K562 (cell line): ENCODE data around the gene TBC1D9.

Source experiments
- COPS2 ChIP-seq: fragments of 450-650 bp; conservative IDR thresholded peaks from 2 replicates; pipeline ENCODE4 v1.6.1; 2016; ENCODE audit warnings: mild to moderate bottlenecking, moderate library complexity
- FOXK2 ChIP-seq, 2 experiments: fragments of 450-650 bp; IDR thresholded peaks in 1 of 2; conservative IDR thresholded peaks in 1 of 2; 2 replicates each; pipeline ENCODE4 v1.6.1; 2016; ENCODE audit warnings: low read depth in 2 of 2, mild to moderate bottlenecking in 1 of 2
- POLR2A ChIP-seq: fragments of 450-650 bp; conservative IDR thresholded peaks from 2 replicates; pipeline ENCODE4 v1.6.1; 2016
- SP1 ChIP-seq: sonication (generic); formaldehyde crosslinking; IDR thresholded peaks from 2 replicates; pipeline ENCODE4 v1.8.1; 2022; ENCODE audit warnings: mild to moderate bottlenecking, missing genetic modification reagents
- TAF1 ChIP-seq: IDR thresholded peaks from 2 replicates; pipeline ENCODE4 v1.6.1; 2011; ENCODE audit warnings: mild to moderate bottlenecking, low read length, moderate library complexity; ENCODE audit not compliant: insufficient read depth, control insufficient read depth, severe bottlenecking; ENCODE audit errors: extremely low read depth
- TF ChIP-seq, protein P1 (sequence below): fragments of 450-650 bp; conservative IDR thresholded peaks from 2 replicates; pipeline ENCODE4 v1.6.1; 2016; ENCODE audit warnings: missing genetic modification characterization, low read depth, mild to moderate bottlenecking, control low read depth, missing compliant biosample characterization
- TF ChIP-seq, protein P2 (sequence below), 3 experiments: IDR thresholded peaks in 2 of 3; conservative IDR thresholded peaks in 1 of 3; 2 replicates each; pipeline ENCODE4 v1.5.1; 2011 to 2012; ENCODE audit warnings: low read length in 3 of 3, mild to moderate bottlenecking in 3 of 3, control low read depth in 2 of 3, improper control_type of control experiment in 1 of 3, inconsistent platforms in 1 of 3, low read depth in 1 of 3, mixed read lengths in 1 of 3, moderate library complexity in 1 of 3; ENCODE audit not compliant: insufficient read depth in 2 of 3
- TF ChIP-seq, protein P3 (sequence below): sonication (generic); formaldehyde crosslinking; IDR thresholded peaks from 2 replicates; pipeline ENCODE4 v1.8.0; 2022; ENCODE audit warnings: missing genetic modification reagents, mild to moderate bottlenecking, moderate library complexity, borderline replicate concordance
- TF ChIP-seq, protein P4 (sequence below): sonication (generic); formaldehyde crosslinking; IDR thresholded peaks from 2 replicates; pipeline ENCODE4 v1.8.1; 2023; ENCODE audit warnings: mild to moderate bottlenecking, missing genetic modification reagents
- TF ChIP-seq, protein P5 (sequence below): fragments of 450-650 bp; formaldehyde crosslinking; IDR thresholded peaks from 2 replicates; pipeline ENCODE4 v1.4.0; 2020; ENCODE audit warnings: mild to moderate bottlenecking, mixed read lengths

DNA sequence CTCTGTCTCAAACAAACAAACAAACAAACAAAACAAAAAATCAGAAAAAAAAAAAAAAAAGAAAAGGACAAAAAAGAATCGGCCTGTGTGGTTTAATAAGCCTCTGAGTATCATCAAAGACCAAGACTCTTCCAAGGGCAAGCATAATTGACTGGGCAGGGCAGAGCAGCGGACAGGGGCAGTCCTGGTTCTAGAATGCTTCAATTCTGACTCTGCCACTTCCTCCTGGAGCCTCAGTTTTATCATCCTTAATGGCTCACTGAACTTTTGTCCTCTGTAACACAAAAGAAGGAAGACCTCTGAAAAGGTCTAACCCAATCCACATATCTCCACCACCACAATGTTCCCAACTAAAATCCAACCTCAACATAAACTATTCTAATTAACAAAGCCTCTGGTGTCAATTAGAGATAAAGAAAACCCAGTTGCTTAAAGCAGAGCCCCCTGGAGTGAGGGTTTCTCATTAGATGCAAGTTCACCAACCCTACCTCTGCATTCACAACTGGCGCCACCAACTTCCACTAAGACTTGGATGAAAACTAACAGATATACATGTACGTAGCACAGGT lies 51.7 kb downstream of the TBC1D9 start:
- no peak for TF ChIP-seq POLR2A
- no peak for TF ChIP-seq SP1 (CRISPR knock-in tag)
- TF ChIP-seq, protein P1, sequence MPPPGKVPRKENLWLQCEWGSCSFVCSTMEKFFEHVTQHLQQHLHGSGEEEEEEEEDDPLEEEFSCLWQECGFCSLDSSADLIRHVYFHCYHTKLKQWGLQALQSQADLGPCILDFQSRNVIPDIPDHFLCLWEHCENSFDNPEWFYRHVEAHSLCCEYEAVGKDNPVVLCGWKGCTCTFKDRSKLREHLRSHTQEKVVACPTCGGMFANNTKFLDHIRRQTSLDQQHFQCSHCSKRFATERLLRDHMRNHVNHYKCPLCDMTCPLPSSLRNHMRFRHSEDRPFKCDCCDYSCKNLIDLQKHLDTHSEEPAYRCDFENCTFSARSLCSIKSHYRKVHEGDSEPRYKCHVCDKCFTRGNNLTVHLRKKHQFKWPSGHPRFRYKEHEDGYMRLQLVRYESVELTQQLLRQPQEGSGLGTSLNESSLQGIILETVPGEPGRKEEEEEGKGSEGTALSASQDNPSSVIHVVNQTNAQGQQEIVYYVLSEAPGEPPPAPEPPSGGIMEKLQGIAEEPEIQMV (tag): no peak
- no peak for TF ChIP-seq TAF1
- TF ChIP-seq, protein P2, sequence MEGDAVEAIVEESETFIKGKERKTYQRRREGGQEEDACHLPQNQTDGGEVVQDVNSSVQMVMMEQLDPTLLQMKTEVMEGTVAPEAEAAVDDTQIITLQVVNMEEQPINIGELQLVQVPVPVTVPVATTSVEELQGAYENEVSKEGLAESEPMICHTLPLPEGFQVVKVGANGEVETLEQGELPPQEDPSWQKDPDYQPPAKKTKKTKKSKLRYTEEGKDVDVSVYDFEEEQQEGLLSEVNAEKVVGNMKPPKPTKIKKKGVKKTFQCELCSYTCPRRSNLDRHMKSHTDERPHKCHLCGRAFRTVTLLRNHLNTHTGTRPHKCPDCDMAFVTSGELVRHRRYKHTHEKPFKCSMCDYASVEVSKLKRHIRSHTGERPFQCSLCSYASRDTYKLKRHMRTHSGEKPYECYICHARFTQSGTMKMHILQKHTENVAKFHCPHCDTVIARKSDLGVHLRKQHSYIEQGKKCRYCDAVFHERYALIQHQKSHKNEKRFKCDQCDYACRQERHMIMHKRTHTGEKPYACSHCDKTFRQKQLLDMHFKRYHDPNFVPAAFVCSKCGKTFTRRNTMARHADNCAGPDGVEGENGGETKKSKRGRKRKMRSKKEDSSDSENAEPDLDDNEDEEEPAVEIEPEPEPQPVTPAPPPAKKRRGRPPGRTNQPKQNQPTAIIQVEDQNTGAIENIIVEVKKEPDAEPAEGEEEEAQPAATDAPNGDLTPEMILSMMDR (IDR thresholded peaks at IDR 0.05 in 2 of 3, conservative IDR thresholded peaks at IDR 0.05 in 1 of 3; ENCODE audit: insufficient read depth in 2 of 3, low read depth in 1 of 3, low read length in 3 of 3): no peak
- TF ChIP-seq, protein P3, sequence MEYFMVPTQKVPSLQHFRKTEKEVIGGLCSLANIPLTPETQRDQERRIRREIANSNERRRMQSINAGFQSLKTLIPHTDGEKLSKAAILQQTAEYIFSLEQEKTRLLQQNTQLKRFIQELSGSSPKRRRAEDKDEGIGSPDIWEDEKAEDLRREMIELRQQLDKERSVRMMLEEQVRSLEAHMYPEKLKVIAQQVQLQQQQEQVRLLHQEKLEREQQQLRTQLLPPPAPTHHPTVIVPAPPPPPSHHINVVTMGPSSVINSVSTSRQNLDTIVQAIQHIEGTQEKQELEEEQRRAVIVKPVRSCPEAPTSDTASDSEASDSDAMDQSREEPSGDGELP (CRISPR knock-in tag): no peak
- no peak for TF ChIP-seq FOXK2 (conservative IDR thresholded peaks at IDR 0.05 in 1 of 2, IDR thresholded peaks at IDR 0.05 in 1 of 2; ENCODE audit: low read depth in 2 of 2)
- TF ChIP-seq COPS2: no peak
- TF ChIP-seq, protein P4, sequence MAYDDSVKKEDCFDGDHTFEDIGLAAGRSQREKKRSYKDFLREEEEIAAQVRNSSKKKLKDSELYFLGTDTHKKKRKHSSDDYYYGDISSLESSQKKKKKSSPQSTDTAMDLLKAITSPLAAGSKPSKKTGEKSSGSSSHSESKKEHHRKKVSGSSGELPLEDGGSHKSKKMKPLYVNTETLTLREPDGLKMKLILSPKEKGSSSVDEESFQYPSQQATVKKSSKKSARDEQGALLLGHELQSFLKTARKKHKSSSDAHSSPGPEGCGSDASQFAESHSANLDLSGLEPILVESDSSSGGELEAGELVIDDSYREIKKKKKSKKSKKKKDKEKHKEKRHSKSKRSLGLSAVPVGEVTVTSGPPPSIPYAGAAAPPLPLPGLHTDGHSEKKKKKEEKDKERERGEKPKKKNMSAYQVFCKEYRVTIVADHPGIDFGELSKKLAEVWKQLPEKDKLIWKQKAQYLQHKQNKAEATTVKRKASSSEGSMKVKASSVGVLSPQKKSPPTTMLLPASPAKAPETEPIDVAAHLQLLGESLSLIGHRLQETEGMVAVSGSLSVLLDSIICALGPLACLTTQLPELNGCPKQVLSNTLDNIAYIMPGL (CRISPR knock-in tag): no peak
- TF ChIP-seq, protein P5, sequence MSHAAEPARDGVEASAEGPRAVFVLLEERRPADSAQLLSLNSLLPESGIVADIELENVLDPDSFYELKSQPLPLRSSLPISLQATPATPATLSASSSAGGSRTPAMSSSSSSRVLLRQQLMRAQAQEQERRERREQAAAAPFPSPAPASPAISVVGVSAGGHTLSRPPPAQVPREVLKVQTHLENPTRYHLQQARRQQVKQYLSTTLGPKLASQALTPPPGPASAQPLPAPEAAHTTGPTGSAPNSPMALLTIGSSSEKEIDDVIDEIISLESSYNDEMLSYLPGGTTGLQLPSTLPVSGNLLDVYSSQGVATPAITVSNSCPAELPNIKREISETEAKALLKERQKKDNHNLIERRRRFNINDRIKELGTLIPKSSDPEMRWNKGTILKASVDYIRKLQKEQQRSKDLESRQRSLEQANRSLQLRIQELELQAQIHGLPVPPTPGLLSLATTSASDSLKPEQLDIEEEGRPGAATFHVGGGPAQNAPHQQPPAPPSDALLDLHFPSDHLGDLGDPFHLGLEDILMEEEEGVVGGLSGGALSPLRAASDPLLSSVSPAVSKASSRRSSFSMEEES (CRISPR knock-in tag): no peak
